Loucy (cell line): ENCODE measurements around the gene PDZD4.
A peak's percentile ranks its signal among the peaks of the same experiment; 100 is the strongest.

ENCODE experiments used
- EZH2phosphoT487 ChIP-seq: fragments of 200-600 bp; IDR thresholded peaks from 2 replicates; pipeline ENCODE4 v1.6.1; 2018; ENCODE audit warnings: antibody characterized with exemption, mild to moderate bottlenecking, moderate library complexity, borderline replicate concordance
- TF ChIP-seq, protein P1 (sequence below): fragments of 200-600 bp; sonication (generic); conservative IDR thresholded peaks from 2 replicates; pipeline ENCODE4 v1.5.1; 2014; ENCODE audit warnings: mild to moderate bottlenecking, antibody characterized with exemption, low read length

- TF ChIP-seq, protein P1, sequence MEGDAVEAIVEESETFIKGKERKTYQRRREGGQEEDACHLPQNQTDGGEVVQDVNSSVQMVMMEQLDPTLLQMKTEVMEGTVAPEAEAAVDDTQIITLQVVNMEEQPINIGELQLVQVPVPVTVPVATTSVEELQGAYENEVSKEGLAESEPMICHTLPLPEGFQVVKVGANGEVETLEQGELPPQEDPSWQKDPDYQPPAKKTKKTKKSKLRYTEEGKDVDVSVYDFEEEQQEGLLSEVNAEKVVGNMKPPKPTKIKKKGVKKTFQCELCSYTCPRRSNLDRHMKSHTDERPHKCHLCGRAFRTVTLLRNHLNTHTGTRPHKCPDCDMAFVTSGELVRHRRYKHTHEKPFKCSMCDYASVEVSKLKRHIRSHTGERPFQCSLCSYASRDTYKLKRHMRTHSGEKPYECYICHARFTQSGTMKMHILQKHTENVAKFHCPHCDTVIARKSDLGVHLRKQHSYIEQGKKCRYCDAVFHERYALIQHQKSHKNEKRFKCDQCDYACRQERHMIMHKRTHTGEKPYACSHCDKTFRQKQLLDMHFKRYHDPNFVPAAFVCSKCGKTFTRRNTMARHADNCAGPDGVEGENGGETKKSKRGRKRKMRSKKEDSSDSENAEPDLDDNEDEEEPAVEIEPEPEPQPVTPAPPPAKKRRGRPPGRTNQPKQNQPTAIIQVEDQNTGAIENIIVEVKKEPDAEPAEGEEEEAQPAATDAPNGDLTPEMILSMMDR, result 0 out of 2 replicates have a peak, but pooled peaks have one; percentile 27
- no peak for TF ChIP-seq EZH2phosphoT487
Observed at GRCh38 chrX:153768311-153769157, 61.8 kb downstream of the PDZD4 start.
